ENCODE measurements around the gene ZSCAN12.

ZSCAN12 gene

DNA sequence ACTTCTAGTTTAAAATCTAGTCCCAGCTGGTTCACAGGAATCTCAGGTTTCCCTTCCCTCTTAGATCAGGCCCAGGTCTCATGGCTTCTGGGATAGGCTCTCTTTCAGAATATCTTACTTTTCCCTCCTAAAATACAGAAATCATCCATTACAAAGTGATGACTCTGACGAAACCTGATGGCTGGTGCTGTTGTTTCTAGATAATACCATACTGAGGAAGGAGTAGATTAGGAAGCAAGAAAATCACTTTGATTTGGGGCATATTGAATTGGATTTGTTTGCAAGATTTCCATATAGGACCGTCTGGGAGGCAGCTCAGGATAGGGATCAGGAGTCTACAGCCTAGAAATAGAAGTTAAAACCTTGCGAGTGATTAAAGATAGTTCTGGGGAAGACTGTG, 46.2 kb downstream of the ZSCAN12 start:
- no peak for DNase-seq

DNA sequence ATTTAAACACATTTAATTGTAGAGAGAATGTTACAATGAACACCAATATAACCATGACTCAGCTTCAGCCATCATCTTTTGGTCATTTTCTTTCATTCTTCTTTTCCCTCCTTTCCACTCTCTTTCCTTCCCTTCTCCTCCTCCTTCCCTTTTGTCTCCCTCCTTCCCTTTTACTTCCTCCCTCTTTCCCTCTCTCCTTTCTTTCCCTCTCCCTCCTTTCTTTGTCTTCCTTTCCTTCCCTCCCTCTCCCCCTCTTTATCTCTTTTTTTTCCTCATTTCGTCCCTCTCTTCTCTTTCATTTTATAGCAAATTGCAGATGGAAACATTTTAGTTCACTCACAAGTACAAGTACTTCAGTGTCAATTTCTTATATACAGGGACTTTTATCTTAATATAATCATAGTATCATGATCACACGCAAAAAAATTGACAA, 48.0 kb downstream of the ZSCAN12 start:
- DNase-seq = no peak

DNA sequence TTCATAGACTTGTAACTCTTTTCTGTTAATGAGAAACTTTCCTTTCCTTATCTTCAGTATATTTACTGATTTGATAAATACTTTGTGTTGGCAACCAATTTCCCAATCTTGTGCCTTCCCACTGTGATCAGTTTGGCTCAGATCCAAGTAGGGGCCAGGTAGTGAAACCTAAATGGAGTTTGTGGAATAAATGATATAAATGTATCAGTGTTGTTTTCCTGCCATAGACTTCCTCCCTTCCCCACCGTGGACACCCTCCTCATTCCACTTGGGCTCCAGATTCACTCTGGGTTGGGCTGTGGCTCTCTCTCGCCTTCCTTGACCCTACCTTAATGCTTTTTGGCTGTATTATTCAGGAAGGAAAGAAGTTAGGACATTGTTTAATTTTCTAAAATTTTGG, 48.5 kb downstream of the ZSCAN12 start:
- no peak for DNase-seq

DNA sequence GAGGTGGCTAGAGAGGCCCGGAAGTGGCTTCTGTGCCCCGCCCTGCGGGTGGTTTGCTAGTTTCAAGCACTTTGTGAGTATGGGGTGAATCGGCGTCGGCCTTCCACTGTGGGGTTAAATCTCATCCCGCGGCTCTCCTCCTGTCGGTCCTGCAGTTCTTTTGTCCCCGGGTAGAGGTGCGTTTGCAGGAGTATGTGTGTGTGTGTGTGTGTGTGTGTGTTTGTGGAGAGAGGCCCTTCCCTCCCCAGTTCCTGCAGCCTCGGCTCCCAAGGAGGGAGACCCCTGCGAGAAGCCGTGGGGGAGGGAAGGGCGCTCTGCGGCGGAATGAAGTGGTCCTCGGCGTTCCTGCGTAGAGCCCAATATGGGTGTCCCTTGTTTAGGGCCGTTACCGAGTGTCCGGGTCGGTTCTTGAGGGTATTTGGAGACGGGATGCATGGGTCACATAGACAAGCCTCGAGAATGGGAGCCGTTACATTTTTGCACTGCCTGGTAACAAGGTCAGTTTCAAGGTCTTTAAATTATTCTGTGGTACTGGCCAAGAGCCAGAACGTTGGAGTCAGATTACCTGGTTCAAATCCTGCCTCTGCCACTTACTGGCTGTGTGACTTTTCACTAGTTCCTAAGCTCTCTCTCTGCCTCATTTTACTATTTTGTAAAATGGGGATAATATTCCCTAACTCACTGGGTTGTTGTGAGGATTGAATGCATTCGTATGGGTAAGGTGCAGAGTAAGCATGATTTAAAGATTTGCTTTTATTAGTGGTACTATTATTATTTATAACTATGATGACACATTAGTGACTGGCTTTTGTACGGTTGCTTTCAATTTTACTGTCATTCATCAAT, 49.4 kb downstream of the ZSCAN12 start, which contains the start of gene ZKSCAN3:
Gene ZKSCAN3 (plus strand): TSS at position 56 of the 846 bp plus-strand sequence. CDS start 9,640 bp downstream, outside the sequence.
- peak; percentile 85 to 90 for DNase-seq

DNA sequence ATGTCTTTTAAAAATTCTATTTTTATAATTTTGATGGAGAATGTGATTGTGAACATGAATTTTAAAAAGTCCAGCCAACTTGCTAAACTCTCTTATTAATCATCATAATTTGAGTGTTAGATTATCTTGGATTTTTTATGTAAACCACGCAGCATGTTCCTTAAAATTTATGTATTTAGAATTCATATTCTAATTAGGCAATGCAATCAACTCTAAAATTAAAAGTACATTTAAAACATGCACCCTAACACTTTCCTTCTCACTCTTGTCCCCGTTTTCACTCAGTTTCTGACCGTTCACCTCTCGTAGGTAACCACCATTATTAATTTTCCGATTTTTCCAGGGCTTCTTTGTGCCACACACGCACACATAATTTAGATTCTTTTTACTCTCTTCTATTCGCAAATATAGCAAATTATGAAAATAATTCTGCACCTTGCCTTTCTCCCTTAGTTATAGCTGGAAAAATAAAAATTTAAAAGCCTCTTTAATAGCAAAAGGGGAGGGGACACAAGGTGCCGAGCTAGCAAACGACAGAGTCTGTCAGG, 50.1 kb downstream of the ZSCAN12 start:
- no peak for DNase-seq

DNA sequence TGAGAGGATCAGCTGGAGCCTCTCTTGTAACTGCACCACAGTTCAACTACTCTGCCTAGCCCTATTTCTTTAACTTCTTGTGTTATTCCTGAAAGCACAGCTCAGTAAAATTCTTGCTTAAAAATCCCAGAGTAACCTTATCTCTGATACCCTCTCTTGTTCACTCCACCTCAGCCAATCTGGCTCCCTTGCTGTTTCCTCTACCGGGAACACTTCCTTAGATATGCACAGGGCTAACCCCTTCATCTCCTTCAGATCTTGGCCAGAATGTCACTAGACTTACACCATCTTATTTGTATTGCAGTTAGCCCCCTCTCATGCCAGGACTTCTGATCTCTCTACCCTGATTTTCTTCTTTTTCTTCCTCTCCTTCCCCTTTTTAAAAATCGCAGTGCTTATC, 52.4 kb downstream of the ZSCAN12 start:
- no peak for DNase-seq

DNA sequence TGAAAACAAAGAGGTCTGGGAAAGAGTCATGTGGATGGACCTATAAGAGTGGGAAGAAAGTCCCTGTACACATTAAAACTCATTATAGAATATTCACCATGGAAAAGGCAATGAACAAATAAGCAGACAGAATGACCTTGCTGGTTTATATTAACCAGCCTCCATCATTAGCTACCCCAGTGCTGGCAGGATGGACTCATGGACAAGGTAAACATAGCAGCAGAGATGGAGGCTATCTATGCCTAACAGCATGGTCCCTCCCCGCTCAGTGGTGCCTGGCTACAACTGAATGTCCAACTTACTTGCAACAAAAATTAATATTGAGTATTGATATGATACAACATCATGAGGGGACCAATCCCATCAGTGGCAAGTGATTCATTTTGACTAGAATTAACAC, 54.3 kb downstream of the ZSCAN12 start:
- no peak for DNase-seq

DNA sequence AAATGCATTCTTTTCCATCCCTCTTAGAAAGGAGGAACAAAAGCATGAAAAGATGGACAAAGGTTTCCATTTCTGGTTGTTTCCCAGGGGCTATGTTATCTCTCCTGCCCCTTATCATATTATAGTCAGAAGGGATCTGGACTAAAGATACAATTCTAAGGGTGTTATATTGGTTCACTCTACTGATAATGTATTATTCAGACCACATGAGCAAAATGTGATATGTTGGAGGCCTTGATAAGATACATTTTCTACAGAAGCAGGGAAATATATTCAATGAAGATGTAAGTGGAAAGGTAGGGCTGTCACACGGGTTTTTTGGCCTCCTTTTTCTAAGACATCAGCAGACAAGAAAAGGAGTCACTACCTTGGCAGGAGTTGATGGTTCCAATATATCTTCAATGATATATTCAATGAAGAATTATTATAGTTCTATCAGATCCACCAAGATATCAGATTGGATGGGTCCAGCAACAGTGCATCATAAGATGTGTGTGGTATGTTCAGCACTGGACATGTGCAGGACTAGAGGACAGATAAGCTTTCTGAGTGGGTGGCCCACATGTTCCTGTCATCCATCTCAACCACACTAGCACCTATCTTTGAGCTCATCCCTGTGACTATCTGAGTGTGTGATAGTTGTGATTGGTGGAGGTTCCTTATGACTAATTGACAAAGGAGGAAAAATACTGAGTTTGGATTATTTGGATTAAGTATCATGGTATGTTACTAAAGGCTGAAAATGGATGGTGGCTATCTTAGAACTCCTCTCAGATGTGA, 55.5 kb downstream of the ZSCAN12 start:
- no peak for DNase-seq

DNA sequence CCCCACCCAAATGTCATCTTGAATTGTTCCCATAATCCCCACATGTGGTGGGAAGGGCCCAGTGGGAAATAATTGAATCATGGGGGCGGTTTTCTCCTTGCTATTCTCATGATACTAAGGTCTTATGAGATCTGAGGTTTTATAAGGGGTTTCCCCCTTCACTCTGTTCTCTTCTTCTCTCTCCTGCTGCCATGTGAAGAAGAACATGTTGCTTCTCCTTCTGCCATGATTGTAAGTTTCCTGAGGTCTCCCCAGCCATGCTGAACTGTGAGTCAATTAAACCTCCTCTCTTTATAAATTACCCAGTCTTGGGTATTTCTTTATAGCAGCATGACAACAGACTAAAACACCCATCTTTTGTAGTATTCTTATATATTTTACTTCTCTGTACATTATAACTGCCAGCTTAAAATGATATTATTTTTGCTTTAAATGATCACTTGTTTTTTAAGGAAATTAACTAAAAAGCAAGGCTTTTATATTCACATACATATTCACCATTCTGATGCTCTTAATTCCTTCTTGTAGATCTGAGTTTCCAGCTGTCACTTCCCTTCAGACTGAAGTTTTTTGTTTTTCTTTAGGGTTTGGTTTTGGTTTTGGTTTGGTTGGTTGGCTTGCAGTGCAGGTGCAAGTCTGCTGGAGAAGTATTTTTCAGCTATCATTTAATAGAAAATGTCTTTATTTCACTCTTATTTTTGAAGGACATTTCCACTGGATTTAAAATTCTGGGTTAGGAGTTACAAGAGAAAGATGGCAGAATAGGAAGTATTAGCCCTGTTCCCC, 59.0 kb downstream of the ZSCAN12 start:
- DNase-seq = no peak

DNA sequence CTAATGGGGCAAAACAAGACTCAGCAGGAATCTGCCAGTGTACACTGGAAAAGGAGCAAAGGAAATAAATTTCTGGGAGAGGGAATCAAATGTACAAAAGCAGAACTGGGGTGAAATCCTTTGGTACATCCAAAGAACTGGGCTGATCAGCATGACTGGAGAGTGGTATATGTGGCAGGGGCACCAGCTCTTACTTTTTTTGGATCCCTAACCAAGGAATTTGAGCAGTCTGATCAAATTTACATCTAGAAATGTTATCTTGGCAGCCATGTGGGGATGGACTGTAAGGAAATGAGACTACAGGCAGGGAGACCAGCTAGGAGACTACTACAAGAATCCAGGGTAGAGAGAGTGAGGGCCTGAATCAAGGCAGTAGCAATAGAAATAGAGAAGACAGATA, 62.4 kb downstream of the ZSCAN12 start:
- DNase-seq = no peak

DNA sequence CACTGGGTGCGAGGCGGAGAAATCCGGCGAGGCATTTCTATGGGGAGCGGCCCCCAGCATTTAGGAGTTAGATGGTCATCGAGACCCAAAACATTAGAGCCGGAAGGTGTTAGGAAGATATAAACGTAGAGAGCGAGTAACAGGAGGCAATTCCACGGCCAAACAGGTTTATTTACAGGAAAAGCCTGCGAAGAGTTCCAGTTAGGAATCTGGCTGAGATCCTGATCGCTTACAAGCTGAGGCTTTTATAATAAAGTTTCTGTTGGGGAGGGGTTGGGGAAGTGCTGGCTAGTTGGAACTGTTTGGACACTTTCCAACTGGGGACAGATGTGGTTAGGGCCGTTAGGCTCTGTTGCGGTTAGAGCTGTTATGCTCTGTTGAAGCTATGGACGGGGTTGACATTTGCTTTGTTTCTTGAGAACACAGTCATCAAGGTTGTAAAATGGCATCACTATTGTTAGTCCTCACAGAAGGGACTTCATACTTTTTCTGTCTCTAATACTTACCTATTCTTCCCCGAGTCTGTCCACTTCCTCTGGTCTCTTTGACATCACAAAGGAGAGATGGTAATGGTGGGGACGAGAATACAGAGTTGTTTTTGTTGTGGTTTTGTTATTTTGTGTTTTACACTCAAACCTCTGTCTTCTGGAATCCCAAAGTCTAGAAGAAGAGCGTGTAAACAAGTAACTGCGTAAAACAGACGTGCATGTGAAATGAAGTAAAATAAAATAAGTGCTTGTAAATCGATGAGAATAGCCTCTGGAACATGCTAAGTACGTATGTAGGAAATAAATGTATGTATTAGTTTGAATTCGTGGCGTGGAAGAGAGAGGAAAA, 63.0 kb downstream of the ZSCAN12 start:
- DNase-seq = peak in 1 of 2 experiments; percentile 9

DNA sequence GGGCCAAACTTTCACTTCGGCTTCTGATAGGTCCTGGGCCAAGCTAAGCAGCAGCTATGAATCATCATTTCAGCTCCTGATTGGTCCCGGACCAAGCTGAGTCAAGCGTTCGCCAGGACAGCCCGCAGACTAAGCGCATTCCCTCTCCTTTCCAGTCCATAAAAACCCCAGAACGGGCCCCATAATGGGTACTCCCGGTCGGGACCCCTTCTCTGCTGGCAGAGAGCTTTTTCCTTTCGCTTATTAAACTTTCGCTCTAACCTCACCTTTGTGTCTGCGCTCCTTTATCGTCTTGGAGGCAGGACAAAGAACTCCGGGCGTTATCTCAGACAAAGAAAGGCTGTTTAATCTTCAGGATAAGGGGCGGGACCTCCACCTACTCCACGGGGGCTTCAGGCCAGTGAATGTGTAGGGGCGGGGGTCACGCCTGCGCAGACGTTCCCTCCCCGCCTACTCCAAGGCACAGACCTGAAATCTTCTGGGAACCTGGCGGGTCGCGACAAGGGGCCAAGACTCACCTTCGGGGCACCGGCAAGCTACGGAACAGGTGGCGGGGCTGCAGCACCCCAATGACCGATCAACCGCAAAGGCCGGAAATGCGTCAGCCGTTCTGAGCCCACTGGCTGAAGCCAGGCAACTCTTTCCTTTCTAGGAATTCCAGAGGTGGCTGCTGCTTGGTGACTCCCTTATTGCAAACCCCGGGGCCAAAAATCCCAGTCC, 63.8 kb downstream of the ZSCAN12 start, which contains the start of gene ZSCAN31:
Gene ZSCAN31 (minus strand): TSS at position 585 of the 720 bp plus-strand sequence. CDS start 6,465 bp downstream, outside the sequence.
- DNase-seq = peak; percentile 70 to 79

DNA sequence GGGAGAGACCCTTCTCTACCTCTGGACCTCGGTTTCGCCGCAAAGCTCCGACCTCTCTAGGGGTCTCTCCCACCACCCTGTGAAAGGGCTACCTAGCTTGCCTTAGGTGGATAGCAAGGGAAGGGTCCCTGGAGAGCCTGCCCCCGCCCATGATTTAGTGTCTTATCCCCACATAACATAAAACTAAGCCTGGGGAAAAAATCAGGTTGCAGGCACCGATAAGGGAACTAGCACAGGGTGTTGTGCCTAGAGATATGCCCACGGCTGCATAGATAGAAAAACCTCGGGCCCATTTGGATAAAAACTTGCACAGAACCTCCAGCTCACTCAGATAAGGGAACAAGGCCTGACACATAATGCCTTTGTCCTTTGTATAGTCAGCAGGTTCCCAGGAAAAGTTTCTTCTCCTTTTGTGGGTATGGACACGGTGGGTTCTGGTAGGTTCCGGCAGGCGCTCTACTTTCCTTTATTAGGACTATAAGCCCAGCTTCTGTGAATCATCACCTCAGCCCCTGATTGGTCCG, 64.4 kb downstream of the ZSCAN12 start:
- DNase-seq = no peak

DNA sequence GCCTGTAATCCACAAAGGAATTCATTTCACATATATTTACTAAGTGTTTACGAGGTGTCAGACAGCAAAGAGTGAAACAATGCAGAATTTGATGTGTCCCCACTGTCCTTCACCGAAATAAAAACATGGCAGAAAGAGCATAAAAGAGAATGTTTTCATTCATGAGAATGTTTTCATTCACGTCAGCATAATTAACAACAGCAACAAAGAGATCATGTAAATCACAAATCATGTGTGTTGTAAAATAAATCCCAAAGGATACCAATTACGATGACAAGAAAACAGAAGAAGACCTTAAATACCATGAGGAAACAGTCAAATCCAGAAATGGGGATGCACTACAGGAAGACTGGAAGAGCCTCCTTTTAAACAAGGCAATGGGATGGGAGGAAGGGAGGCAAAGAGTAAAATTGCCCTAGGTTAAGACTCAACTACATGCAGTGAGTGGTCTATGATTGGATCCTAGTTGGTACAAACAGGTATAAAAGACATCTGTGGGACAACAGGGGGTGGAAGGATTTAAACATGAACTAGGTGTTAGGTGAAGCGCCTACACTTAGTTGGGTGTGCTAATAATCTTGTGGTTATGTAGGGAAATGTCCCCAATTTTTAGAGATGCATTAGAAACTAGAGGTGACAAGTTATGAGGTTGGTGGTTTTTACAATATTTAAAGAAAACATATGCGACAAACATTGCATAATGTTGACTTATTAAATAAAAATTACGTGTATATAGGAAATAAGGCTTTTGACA, 65.1 kb downstream of the ZSCAN12 start:
- DNase-seq = no peak

DNA sequence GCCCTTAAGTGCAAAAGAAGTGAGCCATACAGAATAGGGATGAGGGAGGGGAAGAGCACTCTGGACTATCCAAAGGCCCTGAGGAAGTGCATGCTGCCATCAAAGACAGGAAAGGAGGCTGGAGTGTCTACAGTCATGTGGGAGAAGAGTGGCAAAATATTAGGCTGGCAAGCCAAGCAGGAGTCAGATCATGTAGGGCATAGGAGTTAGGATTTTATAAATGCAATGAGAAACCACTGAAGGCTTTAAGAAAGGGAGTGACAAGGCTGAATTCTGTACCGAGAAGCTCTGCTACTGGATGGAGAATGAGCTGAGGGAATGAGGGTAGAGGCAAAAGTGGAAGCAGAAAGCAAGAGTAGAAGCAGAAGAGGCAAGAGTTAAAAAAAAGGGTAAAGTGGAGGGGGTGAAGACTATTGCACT, 65.9 kb downstream of the ZSCAN12 start:
- no peak for DNase-seq

DNA sequence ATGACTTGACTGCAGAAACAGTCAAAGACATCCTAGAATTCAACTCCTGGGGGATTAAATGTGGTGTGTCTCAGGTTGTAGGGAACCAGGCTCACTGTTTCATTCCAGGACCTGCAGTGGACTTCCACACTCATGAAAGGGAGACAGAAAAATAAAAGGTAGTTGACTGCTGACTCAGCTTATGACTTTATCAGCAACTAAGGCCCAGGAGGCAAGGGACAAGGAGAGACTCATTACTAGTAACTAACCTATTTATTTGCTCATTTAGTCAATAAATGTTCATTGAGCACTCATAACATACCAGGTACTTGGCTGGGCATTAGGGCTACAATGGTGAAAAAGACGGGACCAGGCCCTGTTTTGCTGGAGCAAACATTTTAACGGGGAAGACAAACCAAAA, 66.5 kb downstream of the ZSCAN12 start:
- DNase-seq = no peak

DNA sequence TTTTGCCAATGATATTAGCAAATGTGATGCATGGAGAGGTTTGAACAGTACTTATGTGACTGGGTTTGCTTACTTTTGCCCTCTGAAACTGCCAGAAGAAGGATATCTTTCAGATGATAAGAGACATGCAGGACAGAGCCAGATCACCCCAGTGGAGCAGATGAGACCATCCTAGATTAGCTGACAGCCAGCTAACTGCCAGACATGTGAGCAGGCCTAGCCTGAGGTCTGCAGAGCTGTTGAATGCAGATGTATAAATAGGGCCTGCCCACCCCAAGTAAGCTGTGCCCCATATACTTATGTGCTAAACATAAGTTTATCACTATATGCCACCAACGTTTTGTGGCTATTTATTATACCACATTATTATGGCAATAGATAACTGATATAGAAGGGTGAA, 69.5 kb downstream of the ZSCAN12 start:
- no peak for DNase-seq
